Heart left ventricle (tissue), 16 donors: ENCODE measurements around the gene HOXC13. TPM values are rescaled to one million over a fixed set of nuclear protein-coding genes. Genes with fewer than 3 reads are reported as not detected.
A peak's percentile ranks its signal among the peaks of the same experiment; 100 is the strongest.

ENCODE experiments used
- ATAC-seq, 4 donors: fragments of 200-7000 bp; cut with Tn5 transposase; one replicate each; pipeline ENCODE4 v1.9.1; 2020 to 2022; ENCODE audit warnings: moderate library complexity in 4 of 4, mild to moderate bottlenecking in 3 of 4, moderate number of reproducible peaks in 1 of 4
- DNase-seq, 5 donors: peaks; one replicate each; pipeline ENCODE4 v3.0.0-alpha.2; 2020
- H3K27ac ChIP-seq, 12 donors: fragments of 200-600 bp; sonication (generic) in 4 of 12; one replicate each; pipeline versions ENCODE4 v1.5.0 to v1.8.0; 2016 to 2022; ENCODE audit warnings: mild to moderate bottlenecking in 2 of 12
- H3K27me3 ChIP-seq, 9 donors: fragments of 200-600 bp; sonication (generic) in 2 of 9; one replicate each; pipeline versions ENCODE4 v1.5.1 to v1.8.0; 2016 to 2022; ENCODE audit warnings: mild to moderate bottlenecking in 3 of 9
- H3K36me3 ChIP-seq, 9 donors: fragments of 200-600 bp; sonication (generic) in 2 of 9; one replicate each; pipeline versions ENCODE4 v1.5.0 to v1.8.0; 2018 to 2022; ENCODE audit warnings: mild to moderate bottlenecking in 2 of 9
- H3K4me1 ChIP-seq, 12 donors: fragments of 200-600 bp; sonication (generic) in 4 of 12; one replicate each; pipeline versions ENCODE4 v1.5.0 to v1.8.0; 2016 to 2022; ENCODE audit warnings: mild to moderate bottlenecking in 3 of 12
- H3K4me3 ChIP-seq, 12 donors: fragments of 200-600 bp; sonication (generic) in 4 of 12; one replicate each; pipeline versions ENCODE4 v1.5.0 to v1.8.0; 2017 to 2022; ENCODE audit warnings: mild to moderate bottlenecking in 9 of 12, moderate library complexity in 4 of 12
- H3K9me3 ChIP-seq, 12 donors: fragments of 200-600 bp; sonication (generic) in 4 of 12; one replicate each; pipeline versions ENCODE4 v1.5.0 to v1.8.0; 2016 to 2022; ENCODE audit warnings: mild to moderate bottlenecking in 1 of 12
- CTCF ChIP-seq, 12 donors: fragments of 200-600 bp; sonication (generic) in 4 of 12; IDR thresholded peaks; one replicate each; pipeline versions ENCODE4 v1.5.0 to v1.8.0; 2018 to 2022; ENCODE audit warnings: antibody characterized with exemption in 12 of 12, mild to moderate bottlenecking in 5 of 12
- POLR2A ChIP-seq, 2 donors: fragments of 450-650 bp; IDR thresholded peaks; one replicate each; pipeline ENCODE4 v1.6.1; 2017; ENCODE audit warnings: antibody characterized with exemption in 2 of 2, mild to moderate bottlenecking in 2 of 2, moderate library complexity in 2 of 2
- WGBS, 4 donors: extraction: QIAGEN DNeasy Blood & Tissue Kit in 2 of 4; methylation state at CpG; one replicate each; pipeline versions ENCODE4 v1.1.5 to v1.1.7; 2013 to 2018; 5-methylcytosine and 5-hydroxymethylcytosine counted together
- intact Hi-C, 10 donors: fragments of 100-400 bp; cut with DNase I; formaldehyde crosslinking; loops; one replicate each; pipeline versions ENCODE4 v1.11.1 to v1.14.2; 2022
- polyA plus RNA-seq, 2 donors: library from polyadenylated mRNA; stranded (reverse); fragments of 200-250 nt; gene quantifications; one replicate each; pipeline ENCODE4 v1.2.3, GENCODE V29; 2013
- total RNA-seq, 9 donors: library from RNA; depleted of rRNA in 2 of 9; stranded (reverse); fragments of >200 nt in 2 of 9; fragmentation: NEBNext Ultra II Directional in 3 of 9; extraction: Animal tissue kit (Norgen Biotek cat#: 25700) in 3 of 9; gene quantifications; one replicate each; pipeline versions ENCODE4 v1.1.0 to v1.2.4, GENCODE V29; 2016 to 2023
- donor health status: ischemic (EF 13 %, LVEDD 7.1; RV severe dilation, severe dysfunction).
- donor health status: healthy with polysubstance abuse.
- donor health status: DM: no; HTN: yes; CAD: no.
- donor health status: DM: no; HTN: no; CAD: no.
- donor health status: ischemic (EF 25% LVEDD 6.9; RV normal size, moderate dysfunction).
- donor health status: ischemic (EF 25% LVEDD 5.7; RV mildly dilated, moderate dysfunction).
- donor health status: healthy.
- donor health status: DM: yes; HTN: yes; CAD: no.
- donor health status: ischemic (EF 35%, LVEDD 5.7; RV mildly dilated, moderate dysfunction).
- donor health status: nonischemic (EF 11% LVEDD 7.7; RV severe dilation, severe dysfunction).
- donor health status: DM: yes; HTN: yes; CAD: no.
- donor health status: PGD.
- donor health status: ischemic (EF 29% LVEDD 5.4; RV normal size, mild dysfunction).
- donor health status: nonischemic (EF 23%, LVEDD 6.1; RV moderate dilation, normal function).

HOXC13 gene
- total and polyA plus RNA-seq, 11 donors: not detected

GRCh38 chr12:53963434-53964314 is 25.0 kb downstream of the HOXC13 start:
- ATAC-seq (no peak), DNase-seq (no peak)
- Histone ChIP-seq H3K27ac (no peak overlapping the region), H3K36me3 (no peaks in the 10 kb centered on the region), H3K4me1 (peaks cover 0 to 32% (median 5%) of the 10 kb centered on the region in 12 donors), H3K9me3 (no peaks in the 10 kb centered on the region), H3K27me3 (peaks cover 83 to 100% (median 100%) of the 10 kb centered on the region in 9 donors), H3K4me3 (no peak overlapping the region)
- intact Hi-C loops: no loop called here
- WGBS, 4 donors: 6 to 9% (median 7%) methylated on average over 38 of the region's 38 CpGs
- no peak for TF ChIP-seq CTCF (IDR thresholded peaks at IDR 0.05)
- TF ChIP-seq POLR2A (IDR thresholded peaks at IDR 0.05): no peak

GRCh38 chr12:53964315-53964713 is 25.7 kb downstream of the HOXC13 start:
- DNase-seq (no peak), ATAC-seq (no peak)
- intact Hi-C loops: no loop called here
- TF ChIP-seq POLR2A (IDR thresholded peaks at IDR 0.05) (no peak), CTCF (IDR thresholded peaks at IDR 0.05) (no peak)
- 6 to 15% (median 10%) methylated on average over 2 of the region's 2 CpGs for WGBS, 4 donors
- Histone ChIP-seq H3K9me3 (no peaks in the 10 kb centered on the region), H3K4me3 (no peak overlapping the region), H3K4me1 (peaks cover 0 to 32% (median 5%) of the 10 kb centered on the region in 12 donors), H3K27me3 (peaks cover 84 to 100% (median 100%) of the 10 kb centered on the region in 9 donors), H3K27ac (no peak overlapping the region), H3K36me3 (no peaks in the 10 kb centered on the region)

DNA sequence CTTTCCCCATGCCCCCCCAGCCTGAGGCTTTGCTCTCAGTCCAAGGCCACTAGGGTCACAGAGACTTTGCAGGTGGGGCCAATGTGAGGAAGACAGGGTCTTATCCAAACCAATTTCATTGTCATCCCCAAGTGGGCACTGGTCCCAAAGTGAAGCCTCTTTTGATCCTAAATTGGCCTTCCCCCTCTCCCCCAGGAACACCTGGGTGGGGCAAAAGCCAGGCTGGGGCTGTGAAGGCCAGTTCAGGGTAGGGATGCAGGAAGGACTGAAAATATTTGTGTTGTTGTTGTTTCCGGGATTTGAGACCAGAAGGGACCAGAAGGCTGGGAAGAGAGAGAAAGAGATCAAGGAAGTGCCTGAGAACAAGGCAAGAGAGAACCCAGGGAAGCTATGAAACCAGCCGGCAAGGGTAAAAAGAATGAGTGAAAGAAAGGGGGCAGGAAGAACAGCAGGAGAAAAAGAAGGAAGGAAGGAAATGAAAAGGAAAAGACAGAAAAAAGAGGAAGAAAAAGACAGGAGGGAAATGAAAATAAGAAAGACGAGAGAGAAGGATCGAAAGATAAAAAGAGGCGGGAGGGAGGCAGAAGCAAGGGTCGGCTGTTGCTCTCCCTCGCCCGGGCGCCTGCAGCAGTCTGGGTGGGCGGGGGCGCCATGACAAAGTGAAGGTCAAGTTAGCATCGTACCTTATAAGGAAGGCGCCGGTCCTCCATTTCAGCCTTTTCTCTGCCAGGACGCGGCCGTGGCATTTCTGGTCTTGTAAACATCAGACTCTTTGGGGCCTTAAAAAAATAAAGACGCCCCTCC is 26.9 kb downstream of the HOXC13 start:
- peaks cover 0 to 32% (median 5%) of the 10 kb centered on the region in 12 donors for H3K4me1 ChIP-seq
- H3K27me3 ChIP-seq: peaks cover 84 to 100% (median 100%) of the 10 kb centered on the region in 9 donors
- no peak overlapping the region for H3K27ac ChIP-seq
- ATAC-seq (no peak), DNase-seq (no peak)
- 2 to 5% (median 3%) methylated on average over 18 of the region's 18 CpGs for WGBS, 4 donors
- H3K4me3 ChIP-seq: no peak overlapping the region
- TF ChIP-seq POLR2A (IDR thresholded peaks at IDR 0.05): no peak
- TF ChIP-seq CTCF (IDR thresholded peaks at IDR 0.05): no peak
- H3K36me3 ChIP-seq: no peaks in the 10 kb centered on the region
- intact Hi-C loops: no loop called here
- no peaks in the 10 kb centered on the region for H3K9me3 ChIP-seq

- H3K4me3 ChIP-seq: peak overlapping the region in 1 of 12 donors; percentile 8
- no peak for TF ChIP-seq POLR2A (IDR thresholded peaks at IDR 0.05)
- ATAC-seq (no peak), DNase-seq (no peak)
- H3K36me3 ChIP-seq: no peaks in the 10 kb centered on the region
- no peak overlapping the region for H3K27ac ChIP-seq
- 2 to 5% (median 3%) methylated on average over 15 of the region's 15 CpGs for WGBS, 4 donors
- intact Hi-C loops: no loop called here
- H3K27me3 ChIP-seq: peaks cover 84 to 100% (median 100%) of the 10 kb centered on the region in 9 donors
- H3K4me1 ChIP-seq: peaks cover 0 to 26% (median 5%) of the 10 kb centered on the region in 12 donors
- no peaks in the 10 kb centered on the region for H3K9me3 ChIP-seq
Measured at GRCh38 chr12:53966085-53966384, 27.4 kb downstream of the HOXC13 start.
